Gastroesophageal sphincter (tissue), 3 donors: ENCODE data around the gene APP.

Source experiments
- EP300 ChIP-seq: sonication (generic); formaldehyde crosslinking; IDR thresholded peaks from one replicate; pipeline ENCODE4 v1.6.1; 2017; ENCODE audit warnings: antibody characterized with exemption, mild to moderate bottlenecking
- POLR2A ChIP-seq, 2 donors: fragments of 450-650 bp; IDR thresholded peaks; one replicate each; pipeline ENCODE4 v1.6.1; 2017; ENCODE audit warnings: antibody characterized with exemption in 2 of 2, mild to moderate bottlenecking in 2 of 2, moderate library complexity in 1 of 2
- TF ChIP-seq, protein P1 (sequence below), 4 experiments: fragments of 200-600 bp in 2 of 4; fragments of 450-650 bp in 2 of 4; sonication (generic) in 1 of 4; IDR thresholded peaks; one replicate each; pipeline ENCODE4 v1.5.1; 2017 to 2019; ENCODE audit warnings: antibody characterized with exemption in 4 of 4, mild to moderate bottlenecking in 2 of 4, moderate library complexity in 2 of 4

GRCh38 chr21:25907573-25908275, 262.8 kb downstream of the APP start:
- TF ChIP-seq POLR2A (IDR thresholded peaks at IDR 0.05) = no peak
- TF ChIP-seq EP300 = no peak
- TF ChIP-seq, protein P1, sequence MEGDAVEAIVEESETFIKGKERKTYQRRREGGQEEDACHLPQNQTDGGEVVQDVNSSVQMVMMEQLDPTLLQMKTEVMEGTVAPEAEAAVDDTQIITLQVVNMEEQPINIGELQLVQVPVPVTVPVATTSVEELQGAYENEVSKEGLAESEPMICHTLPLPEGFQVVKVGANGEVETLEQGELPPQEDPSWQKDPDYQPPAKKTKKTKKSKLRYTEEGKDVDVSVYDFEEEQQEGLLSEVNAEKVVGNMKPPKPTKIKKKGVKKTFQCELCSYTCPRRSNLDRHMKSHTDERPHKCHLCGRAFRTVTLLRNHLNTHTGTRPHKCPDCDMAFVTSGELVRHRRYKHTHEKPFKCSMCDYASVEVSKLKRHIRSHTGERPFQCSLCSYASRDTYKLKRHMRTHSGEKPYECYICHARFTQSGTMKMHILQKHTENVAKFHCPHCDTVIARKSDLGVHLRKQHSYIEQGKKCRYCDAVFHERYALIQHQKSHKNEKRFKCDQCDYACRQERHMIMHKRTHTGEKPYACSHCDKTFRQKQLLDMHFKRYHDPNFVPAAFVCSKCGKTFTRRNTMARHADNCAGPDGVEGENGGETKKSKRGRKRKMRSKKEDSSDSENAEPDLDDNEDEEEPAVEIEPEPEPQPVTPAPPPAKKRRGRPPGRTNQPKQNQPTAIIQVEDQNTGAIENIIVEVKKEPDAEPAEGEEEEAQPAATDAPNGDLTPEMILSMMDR (IDR thresholded peaks at IDR 0.05) = no peak
